Measurements from ENCODE around the gene TTPAL.
A peak's percentile ranks its signal among the peaks of the same experiment; 100 is the strongest.

TTPAL gene

DNA sequence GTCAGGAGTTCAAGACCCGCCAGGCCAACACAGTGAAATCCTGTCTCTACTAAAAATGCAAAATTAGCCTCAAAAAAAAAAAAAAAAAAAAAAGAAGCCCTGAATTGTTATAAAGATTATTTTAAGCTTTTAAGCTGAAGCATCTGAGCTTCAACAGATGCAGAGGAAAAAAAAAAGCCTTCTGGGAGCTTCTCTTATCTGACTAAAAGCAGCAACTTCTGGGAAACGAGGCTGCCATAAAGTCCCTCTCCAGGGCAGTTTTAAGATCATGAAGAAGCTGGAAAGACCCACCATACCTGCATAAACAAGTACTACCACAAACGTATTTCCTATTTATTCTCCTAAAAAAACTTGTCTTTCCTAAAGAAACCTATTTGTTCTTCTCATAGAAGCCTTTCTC lies 42.6 kb downstream of the TTPAL start:
- TF ChIP-seq ZFX (IDR thresholded peaks at IDR 0.05; ENCODE audit: borderline replicate concordance) = no peak
- TF ChIP-seq, protein P1, sequence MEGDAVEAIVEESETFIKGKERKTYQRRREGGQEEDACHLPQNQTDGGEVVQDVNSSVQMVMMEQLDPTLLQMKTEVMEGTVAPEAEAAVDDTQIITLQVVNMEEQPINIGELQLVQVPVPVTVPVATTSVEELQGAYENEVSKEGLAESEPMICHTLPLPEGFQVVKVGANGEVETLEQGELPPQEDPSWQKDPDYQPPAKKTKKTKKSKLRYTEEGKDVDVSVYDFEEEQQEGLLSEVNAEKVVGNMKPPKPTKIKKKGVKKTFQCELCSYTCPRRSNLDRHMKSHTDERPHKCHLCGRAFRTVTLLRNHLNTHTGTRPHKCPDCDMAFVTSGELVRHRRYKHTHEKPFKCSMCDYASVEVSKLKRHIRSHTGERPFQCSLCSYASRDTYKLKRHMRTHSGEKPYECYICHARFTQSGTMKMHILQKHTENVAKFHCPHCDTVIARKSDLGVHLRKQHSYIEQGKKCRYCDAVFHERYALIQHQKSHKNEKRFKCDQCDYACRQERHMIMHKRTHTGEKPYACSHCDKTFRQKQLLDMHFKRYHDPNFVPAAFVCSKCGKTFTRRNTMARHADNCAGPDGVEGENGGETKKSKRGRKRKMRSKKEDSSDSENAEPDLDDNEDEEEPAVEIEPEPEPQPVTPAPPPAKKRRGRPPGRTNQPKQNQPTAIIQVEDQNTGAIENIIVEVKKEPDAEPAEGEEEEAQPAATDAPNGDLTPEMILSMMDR (IDR thresholded peaks at IDR 0.05) = no peak
- H3K27ac ChIP-seq = peak overlapping the region; percentile 23; the same call in 1 of the 2 replicates

DNA sequence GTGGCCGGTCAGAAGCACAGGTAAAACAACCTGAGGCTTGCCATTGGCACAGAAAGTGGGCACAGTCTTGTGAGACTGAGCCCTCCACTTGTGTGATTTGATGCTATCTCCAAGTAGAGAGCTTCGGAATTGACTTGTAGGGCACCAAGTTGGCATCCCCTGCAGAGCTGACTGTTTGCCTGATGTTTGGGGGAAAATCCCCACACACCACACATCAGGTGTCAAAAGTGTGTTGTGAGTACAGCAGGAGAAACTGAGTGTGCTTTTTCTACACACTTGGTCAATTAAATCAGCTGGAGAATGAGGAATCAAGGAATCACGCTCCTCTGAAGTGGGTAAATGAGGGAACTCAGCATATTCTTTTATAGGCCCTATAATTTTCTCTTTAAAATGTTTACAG lies 45.2 kb downstream of the TTPAL start:
- TF ChIP-seq, protein P1 (IDR thresholded peaks at IDR 0.05) = no peak
- TF ChIP-seq ZFX (IDR thresholded peaks at IDR 0.05; ENCODE audit: borderline replicate concordance) = no peak
- H3K27ac ChIP-seq = peak overlapping the region; percentile 70

DNA sequence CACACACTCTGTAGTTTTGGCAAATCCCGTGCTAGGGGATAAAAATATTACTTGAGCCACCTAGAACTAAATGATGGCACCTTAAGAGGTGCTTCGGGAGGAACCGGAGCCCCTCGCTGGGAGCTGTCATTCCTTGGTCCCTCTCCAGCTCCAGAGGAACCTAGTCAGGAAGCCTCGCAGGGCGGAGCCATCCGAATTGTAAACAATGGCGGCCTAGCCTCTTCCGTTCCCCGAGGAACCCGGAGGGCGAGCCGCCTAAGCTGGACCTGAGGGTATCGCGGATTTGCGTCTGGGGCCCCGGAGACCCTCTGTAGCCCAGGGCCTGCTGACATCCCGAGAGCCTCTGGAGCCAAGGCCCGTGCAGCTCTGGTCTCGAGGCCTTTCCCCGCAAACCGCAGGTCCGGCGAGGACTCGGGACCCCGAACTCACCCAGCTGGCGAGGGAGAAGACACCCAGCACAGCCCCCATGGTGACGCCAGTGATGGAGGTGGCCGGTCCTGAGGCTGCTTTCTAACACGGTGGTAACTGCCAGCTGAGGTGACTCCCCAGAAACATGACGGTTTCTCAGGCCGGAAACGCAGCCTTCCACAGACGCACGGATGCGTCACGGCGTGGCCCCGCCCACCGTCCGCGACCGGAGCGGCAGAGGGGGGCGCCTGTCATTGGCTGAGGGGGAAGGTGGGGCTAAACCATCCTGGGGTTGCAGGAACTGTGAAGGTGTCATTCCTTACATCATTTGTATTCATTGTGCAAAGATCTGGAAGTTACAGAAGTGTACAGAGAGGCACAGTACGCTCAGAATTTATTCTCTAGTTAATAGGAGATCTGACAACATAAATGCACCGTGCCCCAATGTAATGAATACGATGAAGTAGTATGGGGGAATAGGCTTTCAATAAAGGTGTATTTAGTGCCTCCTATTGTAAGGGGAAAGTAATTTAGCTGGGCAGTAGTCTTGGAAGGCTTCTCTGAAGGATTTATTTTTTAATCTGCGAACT lies 46.1 kb downstream of the TTPAL start, which contains the start of gene SERINC3:
TSS of gene SERINC3 (minus strand) at position 587 of the 998 bp plus-strand sequence. CDS start at position 468, 119 bp downstream.
- no peak for TF ChIP-seq ZFX (IDR thresholded peaks at IDR 0.05; ENCODE audit: borderline replicate concordance)
- TF ChIP-seq, protein P1 (IDR thresholded peaks at IDR 0.05) = peak; percentile 48
- peak within 1 kb of the TSS; percentile 70 for H3K27ac ChIP-seq

DNA sequence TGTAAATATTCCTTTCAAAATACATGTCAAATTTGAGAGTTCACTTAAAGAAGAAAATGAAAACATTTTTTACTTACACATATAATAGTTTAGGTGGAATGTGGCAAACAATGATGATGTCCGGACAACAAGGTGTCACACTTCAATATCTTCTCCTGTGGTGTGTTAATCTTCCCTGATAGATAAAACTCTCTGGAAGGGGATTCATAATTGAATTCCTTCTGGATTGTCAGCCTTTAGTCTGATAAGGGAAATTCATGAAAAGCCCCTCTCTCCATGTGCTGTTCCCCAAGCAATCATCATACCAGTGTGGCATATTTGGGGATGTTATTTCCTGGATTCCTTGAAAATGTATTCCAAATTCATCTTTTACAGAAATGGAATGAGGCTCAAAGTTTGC lies 47.2 kb downstream of the TTPAL start:
- H3K27ac ChIP-seq = no peak overlapping the region
- TF ChIP-seq, protein P1 (IDR thresholded peaks at IDR 0.05) = no peak
- TF ChIP-seq ZFX (IDR thresholded peaks at IDR 0.05; ENCODE audit: borderline replicate concordance) = no peak

DNA sequence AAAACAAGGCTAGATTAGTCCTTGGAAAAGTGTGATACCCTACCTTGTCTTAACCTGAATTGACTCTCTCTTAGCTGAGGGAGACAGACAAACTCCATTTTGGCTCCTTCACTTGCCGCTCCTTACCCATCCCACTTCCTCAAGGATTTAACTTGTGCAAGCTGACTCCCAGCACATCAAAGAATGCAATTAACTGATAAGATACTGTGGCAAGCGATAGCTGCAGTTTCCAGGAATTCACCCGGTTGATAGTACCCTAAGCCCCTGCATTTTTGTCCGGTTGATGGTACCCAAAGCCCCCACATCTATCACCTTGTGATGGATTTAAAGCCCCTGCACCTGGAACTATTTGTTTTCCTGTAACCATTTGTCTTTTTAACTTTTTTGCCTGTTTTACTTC lies 48.1 kb downstream of the TTPAL start:
- no peak overlapping the region for H3K27ac ChIP-seq
- TF ChIP-seq, protein P1 (IDR thresholded peaks at IDR 0.05) = no peak
- TF ChIP-seq ZFX (IDR thresholded peaks at IDR 0.05; ENCODE audit: borderline replicate concordance) = no peak

DNA sequence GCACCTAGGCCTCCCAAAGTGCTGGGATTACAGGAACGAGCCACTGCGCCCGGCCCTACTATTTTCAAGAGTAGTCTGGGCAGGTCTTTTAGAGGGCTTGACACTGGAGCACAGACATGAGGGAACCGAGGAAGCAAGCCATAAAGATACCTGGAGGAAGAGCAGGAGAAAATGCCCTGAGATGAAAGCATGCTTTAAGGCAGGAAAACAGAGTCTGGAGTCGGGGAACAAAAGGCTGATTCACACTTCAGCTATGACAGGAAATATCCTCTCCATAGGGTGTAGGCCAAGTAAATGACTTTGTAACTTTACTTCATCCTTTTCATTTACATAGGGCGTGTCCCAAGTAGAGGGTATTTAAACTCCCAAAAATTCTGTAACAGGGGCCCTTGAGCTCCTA lies 50.5 kb downstream of the TTPAL start:
- no peak overlapping the region for H3K27ac ChIP-seq
- no peak for TF ChIP-seq ZFX (IDR thresholded peaks at IDR 0.05; ENCODE audit: borderline replicate concordance)
- TF ChIP-seq, protein P1 (IDR thresholded peaks at IDR 0.05) = no peak

DNA sequence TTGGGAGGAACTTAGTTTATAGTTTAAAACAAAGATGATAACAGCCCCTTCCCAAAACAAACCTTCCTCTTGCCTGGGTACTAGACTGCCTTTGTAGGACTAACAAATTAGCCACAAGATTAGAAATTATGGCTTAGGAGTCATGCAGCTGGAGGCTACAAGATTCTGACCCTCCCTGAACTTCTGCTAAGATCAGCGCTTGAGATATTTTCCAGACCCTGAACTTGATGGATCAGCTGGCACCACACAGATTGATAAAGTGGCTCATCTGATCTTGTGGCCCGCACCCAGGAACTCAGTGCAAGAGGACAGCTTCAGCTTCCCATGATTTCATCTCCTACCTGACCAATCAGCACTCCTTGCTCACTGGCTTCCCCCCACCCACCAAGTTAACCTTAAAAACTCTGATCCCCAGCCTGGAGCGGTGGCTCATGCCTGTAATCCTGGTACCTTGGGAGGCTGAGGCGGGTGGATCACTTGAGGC lies 52.1 kb downstream of the TTPAL start:
- TF ChIP-seq, protein P1 (IDR thresholded peaks at IDR 0.05) = no peak
- TF ChIP-seq ZFX (IDR thresholded peaks at IDR 0.05; ENCODE audit: borderline replicate concordance) = no peak

More for the DNA sequence above, 52.1 kb downstream of the TTPAL start:
- no peak overlapping the region for H3K27ac ChIP-seq
